Measurements from ENCODE around the gene SPINK1. TPM values are rescaled to one million over a fixed set of nuclear protein-coding genes. Genes with fewer than 3 reads are reported as not detected.
A peak's percentile ranks its signal among the peaks of the same experiment; 100 is the strongest.

SPINK1 gene
- total RNA-seq, 1 donor from 2014 or later = not detected

DNA sequence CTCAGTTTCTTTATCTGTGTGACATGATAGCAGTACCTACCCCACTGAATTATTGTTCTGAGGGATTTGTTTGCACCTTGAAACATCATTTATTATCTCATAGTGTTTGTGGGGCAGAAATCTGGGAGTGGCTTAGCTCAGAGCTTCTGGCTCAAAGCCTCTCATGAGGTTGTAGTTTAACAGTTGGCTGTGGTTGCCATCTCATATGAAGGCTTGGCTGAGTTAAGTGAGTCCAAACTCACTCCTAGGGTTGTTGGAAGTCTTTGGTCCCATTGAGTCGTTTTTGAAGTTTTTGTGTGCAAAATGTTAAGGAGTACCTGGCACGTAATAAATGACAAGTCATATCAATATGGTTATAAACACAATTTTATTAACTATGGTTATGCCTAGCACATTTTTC is 45.3 kb downstream of the SPINK1 start:
- no peaks in the 10 kb centered on the region for H3K9me3 Mint-ChIP-seq
- H3K36me3 Mint-ChIP-seq (ENCODE audit: low read depth) = no peaks in the 10 kb centered on the region
- DNase-seq (ENCODE audit: low read depth, low spot score) = no peak
- H3K27me3 Mint-ChIP-seq (ENCODE audit: low read depth) = no peaks in the 10 kb centered on the region
- H3K4me1 Mint-ChIP-seq = peaks cover 20% of the 10 kb centered on the region
- H3K4me3 Mint-ChIP-seq = no peak overlapping the region
- TF ChIP-seq, protein P1, sequence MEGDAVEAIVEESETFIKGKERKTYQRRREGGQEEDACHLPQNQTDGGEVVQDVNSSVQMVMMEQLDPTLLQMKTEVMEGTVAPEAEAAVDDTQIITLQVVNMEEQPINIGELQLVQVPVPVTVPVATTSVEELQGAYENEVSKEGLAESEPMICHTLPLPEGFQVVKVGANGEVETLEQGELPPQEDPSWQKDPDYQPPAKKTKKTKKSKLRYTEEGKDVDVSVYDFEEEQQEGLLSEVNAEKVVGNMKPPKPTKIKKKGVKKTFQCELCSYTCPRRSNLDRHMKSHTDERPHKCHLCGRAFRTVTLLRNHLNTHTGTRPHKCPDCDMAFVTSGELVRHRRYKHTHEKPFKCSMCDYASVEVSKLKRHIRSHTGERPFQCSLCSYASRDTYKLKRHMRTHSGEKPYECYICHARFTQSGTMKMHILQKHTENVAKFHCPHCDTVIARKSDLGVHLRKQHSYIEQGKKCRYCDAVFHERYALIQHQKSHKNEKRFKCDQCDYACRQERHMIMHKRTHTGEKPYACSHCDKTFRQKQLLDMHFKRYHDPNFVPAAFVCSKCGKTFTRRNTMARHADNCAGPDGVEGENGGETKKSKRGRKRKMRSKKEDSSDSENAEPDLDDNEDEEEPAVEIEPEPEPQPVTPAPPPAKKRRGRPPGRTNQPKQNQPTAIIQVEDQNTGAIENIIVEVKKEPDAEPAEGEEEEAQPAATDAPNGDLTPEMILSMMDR (conservative IDR thresholded peaks at IDR 0.05) = no peak
- no peak overlapping the region for H3K27ac Mint-ChIP-seq (ENCODE audit: unreplicated experiment)

DNA sequence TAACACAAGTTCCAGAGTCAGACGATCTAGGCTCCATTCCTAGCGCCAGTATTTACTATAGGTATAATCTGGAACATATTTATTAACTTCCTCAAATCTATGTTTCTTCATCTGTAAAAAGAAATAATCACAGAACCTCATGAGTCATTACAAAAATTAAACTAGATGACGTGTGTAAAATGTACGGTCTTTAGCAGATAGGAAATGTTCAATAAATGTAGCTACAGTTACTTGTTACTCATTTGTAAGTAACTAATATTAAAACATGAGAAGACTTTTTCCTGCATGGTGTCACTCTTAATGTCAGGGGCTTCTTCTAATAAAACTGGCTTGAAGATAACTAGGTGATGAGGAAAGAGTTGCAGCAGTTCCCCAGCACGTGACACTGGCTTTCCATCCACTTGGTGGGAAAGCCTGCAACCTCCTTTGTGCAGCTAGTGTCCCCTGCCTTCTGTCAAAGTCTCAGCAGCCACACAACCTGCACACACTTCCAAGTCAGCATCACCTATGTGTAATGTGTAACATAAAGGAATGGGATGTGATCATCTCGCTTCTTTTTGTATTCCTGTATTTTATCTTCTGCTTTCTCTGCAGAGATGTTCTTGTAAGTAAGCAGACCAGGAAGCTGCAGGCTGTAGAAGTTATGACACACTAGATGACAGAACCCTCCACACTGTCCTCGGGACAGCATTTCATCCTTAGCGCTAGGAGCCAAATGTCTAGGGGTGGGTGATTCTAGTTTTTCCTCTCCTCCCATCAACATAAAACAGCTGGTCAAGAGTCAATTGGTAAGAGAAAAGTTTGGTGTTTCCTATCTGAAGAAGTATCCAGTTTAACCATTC is 47.1 kb downstream of the SPINK1 start:
- no peaks in the 10 kb centered on the region for H3K36me3 Mint-ChIP-seq (ENCODE audit: low read depth)
- H3K9me3 Mint-ChIP-seq = no peaks in the 10 kb centered on the region
- TF ChIP-seq, protein P1 (conservative IDR thresholded peaks at IDR 0.05) = no peak
- no peak for DNase-seq (ENCODE audit: low read depth, low spot score)
- no peak overlapping the region for H3K27ac Mint-ChIP-seq (ENCODE audit: unreplicated experiment)
- peaks cover 37% of the 10 kb centered on the region for H3K4me1 Mint-ChIP-seq
- H3K27me3 Mint-ChIP-seq (ENCODE audit: low read depth) = no peaks in the 10 kb centered on the region
- H3K4me3 Mint-ChIP-seq = peak overlapping the region; percentile 45

DNA sequence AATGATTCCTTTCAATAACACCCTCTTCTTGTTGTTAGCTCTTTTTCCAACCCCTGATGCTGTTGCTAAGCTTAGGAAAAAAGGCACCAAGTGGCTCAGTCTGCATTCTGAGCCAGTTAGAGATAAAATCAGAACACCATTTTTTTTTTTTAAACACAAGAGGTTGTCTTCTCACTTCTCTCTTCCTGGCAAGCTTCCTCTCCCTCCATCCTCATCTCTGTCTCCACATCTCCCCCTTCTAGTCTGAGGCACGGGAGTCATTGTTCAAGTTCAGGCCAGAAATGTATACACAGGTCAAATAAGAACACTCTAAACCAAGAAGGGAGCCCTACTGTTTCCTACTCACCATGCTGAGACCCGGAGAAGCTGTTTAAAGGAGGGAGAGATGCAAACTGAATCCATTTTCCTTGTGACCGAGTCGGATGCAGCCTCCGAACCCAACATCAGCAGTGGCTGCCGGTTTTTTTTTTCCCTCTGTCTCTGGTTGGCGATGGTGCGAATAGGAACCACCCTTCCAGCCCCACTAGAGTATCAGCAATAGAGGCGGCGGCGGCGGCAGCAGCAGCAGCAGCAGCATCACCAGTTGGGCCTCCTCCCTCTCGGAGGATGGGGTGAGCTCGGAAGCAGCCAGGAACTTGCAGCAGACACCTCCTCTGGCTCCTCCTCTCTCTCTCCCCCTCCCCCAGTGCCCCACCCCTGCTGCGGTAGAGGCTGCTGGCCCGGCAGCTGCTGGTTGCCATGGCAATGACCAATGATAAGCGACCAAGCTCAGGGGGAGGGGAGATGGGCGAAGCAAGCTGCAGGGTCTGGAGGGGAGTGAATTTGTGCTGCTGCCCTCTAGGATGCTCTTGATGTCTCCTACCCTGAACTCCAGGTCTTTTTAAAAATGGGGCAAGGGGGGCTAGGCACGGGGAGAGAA is 49.1 kb downstream of the SPINK1 start, which contains the start of gene JAKMIP2:
JAKMIP2 (minus strand) TSS at position 619 of the 919 bp plus-strand sequence. CDS start 110,922 bp downstream, outside the sequence.
- Mint-ChIP-seq H3K4me1 (peaks cover 33% of the 10 kb centered on the region), H3K27me3 (ENCODE audit: low read depth) (no peaks in the 10 kb centered on the region), H3K9me3 (no peaks in the 10 kb centered on the region), H3K36me3 (ENCODE audit: low read depth) (no peaks in the 10 kb centered on the region), H3K27ac (ENCODE audit: unreplicated experiment) (peak within 1 kb of the TSS; percentile 100), H3K4me3 (peak within 1 kb of the TSS; percentile 92)
- peak; percentile 93 for DNase-seq (ENCODE audit: low read depth, low spot score)
- TF ChIP-seq, protein P1 (conservative IDR thresholded peaks at IDR 0.05) = no peak

GRCh38 chr5:147780924-147781573 is 50.4 kb downstream of the SPINK1 start:
- DNase-seq (ENCODE audit: low read depth, low spot score) = no peak
- H3K4me3 Mint-ChIP-seq = peak overlapping the region; percentile 92
- peaks cover 7% of the 10 kb centered on the region for H3K36me3 Mint-ChIP-seq (ENCODE audit: low read depth)
- H3K27ac Mint-ChIP-seq (ENCODE audit: unreplicated experiment) = peak overlapping the region; percentile 82
- TF ChIP-seq, protein P1 (conservative IDR thresholded peaks at IDR 0.05) = no peak
- H3K27me3 Mint-ChIP-seq (ENCODE audit: low read depth) = no peaks in the 10 kb centered on the region
- peaks cover 3% of the 10 kb centered on the region for H3K9me3 Mint-ChIP-seq
- peaks cover 38% of the 10 kb centered on the region for H3K4me1 Mint-ChIP-seq

DNA sequence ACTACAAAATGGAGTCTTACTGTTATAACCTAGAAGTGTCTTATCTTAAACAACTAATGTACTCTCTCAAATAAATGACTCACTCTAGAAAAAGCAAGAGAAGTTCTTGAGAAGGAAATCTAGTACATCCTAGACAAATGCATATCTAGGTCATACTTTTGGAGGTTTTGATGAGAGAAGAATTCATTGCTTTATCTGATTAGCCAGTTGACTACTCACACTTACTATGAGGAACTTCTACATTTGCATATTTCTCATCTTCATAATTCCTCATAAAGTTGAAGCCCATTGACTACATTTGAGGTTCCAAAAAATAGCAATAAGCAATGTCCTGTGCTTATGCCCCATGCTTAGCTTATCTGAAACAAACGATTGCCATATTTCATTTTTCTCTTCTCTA is 51.8 kb downstream of the SPINK1 start:
- H3K4me1 Mint-ChIP-seq = peaks cover 38% of the 10 kb centered on the region
- H3K9me3 Mint-ChIP-seq = peaks cover 3% of the 10 kb centered on the region
- peaks cover 13% of the 10 kb centered on the region for H3K36me3 Mint-ChIP-seq (ENCODE audit: low read depth)
- H3K27ac Mint-ChIP-seq (ENCODE audit: unreplicated experiment) = no peak overlapping the region
- peak overlapping the region; percentile 92 for H3K4me3 Mint-ChIP-seq
- H3K27me3 Mint-ChIP-seq (ENCODE audit: low read depth) = no peaks in the 10 kb centered on the region
- TF ChIP-seq, protein P1 (conservative IDR thresholded peaks at IDR 0.05) = no peak
- DNase-seq (ENCODE audit: low read depth, low spot score) = no peak

Data from neural crest cell (in vitro differentiated cells).